K562 (cell line): Measurements from ENCODE around the gene THG1L. TPM values are rescaled to one million over a fixed set of nuclear protein-coding genes. Genes with fewer than 3 reads are reported as not detected.
A peak's percentile ranks its signal among the peaks of the same experiment; 100 is the strongest.
"Not testable (repeated sequence)": the region's sequence is repeated elsewhere in the genome, so short reads cannot be mapped to it uniquely, and the experiment has no call there.

Experiments used
- ATAC-seq: fragments of 200-7000 bp; cut with Tn5 transposase; 3 replicates; pipeline ENCODE4 v1.9.1; 2020; ENCODE audit warnings: moderate library complexity
- BruUV-seq: library from RNA; stranded (reverse); fragments of 400-500 nt; replicated peaks from 2 replicates; lab custom pipeline; 2021; lab: Mats Ljungman, UMichigan
- CTCF ChIA-PET: fragments of 300-600 bp; formaldehyde crosslinking; extraction: SDS; loops from one replicate; lab custom pipeline; 2021; ENCODE audit warnings: low intra/inter-chr PET ratio; lab: Yijun Ruan, JAX
- POLR2A ChIA-PET: fragments of 300-600, 350-650 bp; sonication (Branson Sonifier 250); formaldehyde crosslinking; extraction: SDS; loops from one replicate; lab custom pipeline; 2021; ENCODE audit warnings: antibody characterized with exemption, inconsistent platforms; lab: Yijun Ruan, JAX
- DNase-seq, 4 experiments: peaks; one replicate each; pipeline versions ENCODE4 v3.0.0 to v3.0.0-alpha.2; 2011 to 2018; ENCODE audit warnings: low spot score in 3 of 4, mixed read lengths in 3 of 4; ENCODE audit errors: extremely low read depth in 1 of 4
- FAIRE-seq: peaks from 2 replicates; lab custom pipeline; 2011; peaks lifted over from hg19 to GRCh38; lab: Jason Lieb, UNC
- H2AFZ ChIP-seq: 2 replicates; pipeline ENCODE4 v1.6.0; 2011; ENCODE audit warnings: low read depth, low read length, control low read depth, inconsistent platforms
- H3K27ac ChIP-seq: fragments of 200-600 bp; 3 replicates; pipeline ENCODE4 v1.8.0; 2011; ENCODE audit warnings: low read depth, mild to moderate bottlenecking, control low read depth, inconsistent platforms, low read length, moderate library complexity, mixed read lengths; ENCODE audit errors: extremely low read depth
- H3K27me3 ChIP-seq, 2 experiments: fragments of 300-600 bp in 1 of 2; 2 replicates in 1 of 2; 3 replicates in 1 of 2; pipeline versions ENCODE4 v1.6.0 to v1.8.0; 2011; ENCODE audit warnings: inconsistent platforms in 2 of 2, low read length in 2 of 2, mild to moderate bottlenecking in 1 of 2, mixed read lengths in 1 of 2, moderate library complexity in 1 of 2; ENCODE audit not compliant: control insufficient read depth in 2 of 2, insufficient read depth in 2 of 2
- H3K36me3 ChIP-seq: fragments of 300-600 bp; 3 replicates; pipeline ENCODE4 v1.8.0; 2011; ENCODE audit warnings: mild to moderate bottlenecking, low read length, inconsistent platforms; ENCODE audit not compliant: control insufficient read depth, insufficient read depth
- H3K4me1 ChIP-seq, 2 experiments: fragments of 200-600 bp in 1 of 2; replicated peaks in 1 of 2; 2 replicates in 1 of 2; 3 replicates in 1 of 2; pipeline versions ENCODE4 v1.5.1 to v1.8.0; 2011; ENCODE audit warnings: inconsistent platforms in 2 of 2, low read length in 2 of 2, mild to moderate bottlenecking in 1 of 2, mixed read lengths in 1 of 2, moderate library complexity in 1 of 2; ENCODE audit not compliant: control insufficient read depth in 2 of 2, insufficient read depth in 2 of 2
- H3K4me2 ChIP-seq: 2 replicates; pipeline ENCODE4 v1.6.1; 2011; ENCODE audit warnings: low read length, control low read depth, inconsistent platforms, mixed read lengths; ENCODE audit not compliant: insufficient read depth
- H3K4me3 ChIP-seq: fragments of 200-600 bp; sonication (generic), shearing (Covaris generic); 2 replicates; pipeline ENCODE4 v1.5.1; 2016; ENCODE audit warnings: control low read depth, inconsistent platforms
- H3K79me2 ChIP-seq: fragments of 200-600 bp; 3 replicates; pipeline ENCODE4 v1.8.0; 2011; ENCODE audit warnings: low read length, inconsistent platforms; ENCODE audit not compliant: control insufficient read depth, insufficient read depth
- H3K9ac ChIP-seq, 2 experiments: 2 replicates each; pipeline versions ENCODE4 v1.6.0 to v1.6.1; 2011; ENCODE audit warnings: low read depth in 2 of 2, low read length in 2 of 2, control low read depth in 1 of 2, inconsistent platforms in 1 of 2, mild to moderate bottlenecking in 1 of 2, mixed read lengths in 1 of 2; ENCODE audit not compliant: insufficient read depth in 1 of 2
- H3K9me1 ChIP-seq: one replicate; pipeline ENCODE4 v1.6.0; 2011; ENCODE audit warnings: inconsistent platforms, mild to moderate bottlenecking, low read length, moderate library complexity; ENCODE audit not compliant: control insufficient read depth, insufficient read depth
- H3K9me3 ChIP-seq: replicated peaks from 2 replicates; pipeline ENCODE4 v1.5.1; 2011; ENCODE audit warnings: low read depth, low read length, inconsistent platforms; ENCODE audit not compliant: control insufficient read depth, insufficient read depth
- H4K20me1 ChIP-seq: replicated peaks from 2 replicates; pipeline ENCODE4 v1.6.1; 2011; ENCODE audit warnings: low read length, inconsistent platforms, mixed read lengths; ENCODE audit not compliant: control insufficient read depth, insufficient read depth
- AFF4 ChIP-seq: sonication (generic); formaldehyde crosslinking; IDR thresholded peaks from 2 replicates; pipeline ENCODE4 v1.8.0; 2023; ENCODE audit warnings: mild to moderate bottlenecking, missing genetic modification reagents
- ARID1B ChIP-seq: fragments of 450-650 bp; IDR thresholded peaks from 2 replicates; pipeline ENCODE4 v1.6.1; 2016; ENCODE audit warnings: antibody characterized with exemption, mild to moderate bottlenecking, inconsistent platforms
- ATF7 ChIP-seq: fragments of 450-650 bp; IDR thresholded peaks from 2 replicates; pipeline ENCODE4 v1.7.1; 2014; ENCODE audit warnings: mild to moderate bottlenecking, moderate library complexity
- CBFA2T3 ChIP-seq: fragments of 450-650 bp; IDR thresholded peaks from 2 replicates; pipeline ENCODE4 v1.6.1; 2017
- CC2D1A ChIP-seq: fragments of 450-650 bp; IDR thresholded peaks from 2 replicates; pipeline ENCODE4 v1.6.1; 2017; ENCODE audit warnings: mild to moderate bottlenecking
- CEBPB ChIP-seq: fragments of 450-650 bp; IDR thresholded peaks from 2 replicates; pipeline ENCODE4 v1.6.1; 2016; ENCODE audit warnings: missing genetic modification characterization, missing compliant biosample characterization
- DPF2 ChIP-seq: fragments of 450-650 bp; IDR thresholded peaks from 2 replicates; pipeline ENCODE4 v1.6.1; 2016
- EGR1 ChIP-seq: fragments of 450-650 bp; conservative IDR thresholded peaks from 2 replicates; pipeline ENCODE4 v1.6.1; 2017; ENCODE audit warnings: mild to moderate bottlenecking
- KDM1A ChIP-seq, 2 experiments: fragments of 450-650 bp; IDR thresholded peaks; 2 replicates each; pipeline ENCODE4 v1.6.1; 2016; ENCODE audit warnings: mild to moderate bottlenecking in 2 of 2
- KLF16 ChIP-seq: IDR thresholded peaks from 2 replicates; pipeline ENCODE4 v1.6.1; 2016; ENCODE audit warnings: antibody characterized with exemption
- LCOR ChIP-seq: sonication (generic); formaldehyde crosslinking; IDR thresholded peaks from 2 replicates; pipeline ENCODE4 v1.8.0; 2022; ENCODE audit warnings: mild to moderate bottlenecking, missing genetic modification reagents
- NCOR1 ChIP-seq: fragments of 450-650 bp; IDR thresholded peaks from 2 replicates; pipeline ENCODE4 v1.6.1; 2016; ENCODE audit warnings: mild to moderate bottlenecking, moderate library complexity
- NFIC ChIP-seq: fragments of 450-650 bp; IDR thresholded peaks from 2 replicates; pipeline ENCODE4 v1.6.1; 2017; ENCODE audit warnings: mild to moderate bottlenecking, inconsistent platforms
- POLR2AphosphoS5 ChIP-seq: IDR thresholded peaks from 2 replicates; pipeline ENCODE4 v1.6.1; 2011; ENCODE audit warnings: mild to moderate bottlenecking, low read depth, low read length, moderate library complexity; ENCODE audit not compliant: control insufficient read depth, insufficient read depth
- POLR3A ChIP-seq: IDR thresholded peaks from 2 replicates; pipeline ENCODE4 v1.6.1; 2011; ENCODE audit warnings: borderline replicate concordance, mild to moderate bottlenecking, moderate library complexity; ENCODE audit not compliant: insufficient read length, insufficient read depth; ENCODE audit errors: extremely low read depth
- SMARCA4 ChIP-seq: fragments of 450-650 bp; IDR thresholded peaks from 2 replicates; pipeline ENCODE4 v1.6.1; 2016
- SMARCE1 ChIP-seq: fragments of 450-650 bp; IDR thresholded peaks from 2 replicates; pipeline ENCODE4 v1.7.1; 2016; ENCODE audit warnings: mild to moderate bottlenecking
- TAF9B ChIP-seq: fragments of 450-650 bp; IDR thresholded peaks from 2 replicates; pipeline ENCODE4 v1.6.1; 2018; ENCODE audit warnings: mild to moderate bottlenecking; ENCODE audit not compliant: partially characterized antibody
- TAL1 ChIP-seq: fragments of 450-650 bp; IDR thresholded peaks from 2 replicates; pipeline ENCODE4 v1.6.1; 2016; ENCODE audit warnings: mild to moderate bottlenecking
- TCF3 ChIP-seq: sonication (generic); formaldehyde crosslinking; IDR thresholded peaks from 2 replicates; pipeline ENCODE4 v1.4.0; 2020; ENCODE audit warnings: mild to moderate bottlenecking, missing genetic modification reagents
- TFAP4 ChIP-seq: sonication (generic); formaldehyde crosslinking; IDR thresholded peaks from 2 replicates; pipeline ENCODE4 v1.8.0; 2022; ENCODE audit warnings: missing genetic modification reagents, mild to moderate bottlenecking, moderate library complexity, borderline replicate concordance
- TRIM24 ChIP-seq, 2 experiments: fragments of 450-650 bp; IDR thresholded peaks; 2 replicates each; pipeline ENCODE4 v1.6.1; 2016
- ZEB2 ChIP-seq: fragments of 450-650 bp; IDR thresholded peaks from 2 replicates; pipeline ENCODE4 v1.6.1; 2016
- WGBS: fragments of 100-300 bp; shearing (Covaris generic); methylation state at CpG from one replicate; pipeline ENCODE4 v1.1.6; 2016; ENCODE audit warnings: low coverage, mixed read lengths; ENCODE audit not compliant: insufficient coverage; ENCODE audit errors: missing lambda C conversion rate; 5-methylcytosine and 5-hydroxymethylcytosine counted together
- in situ Hi-C: fragments of 300-500 bp; cut with MboI; formaldehyde crosslinking; loops from 4 replicates; pipeline ENCODE4 v1.15.0; 2018; ENCODE audit warnings: inconsistent platforms, mixed read lengths
- intact Hi-C: fragments of 100-400 bp; cut with micrococcal nuclease; formaldehyde crosslinking; loops from 2 replicates; pipeline ENCODE4 v1.14.2; 2022
- polyA plus RNA-seq, 8 experiments: library from polyadenylated mRNA; depleted of rRNA in 4 of 8; stranded (reverse) in 5 of 8; unstranded in 3 of 8; fragments of >200 nt; fragmentation: Nextera tagmentation in 2 of 8; fragmentation: Illumina TruSeq in 1 of 8; extraction: Ambion mirVana in 2 of 8; extraction: Trizol in 1 of 8; gene quantifications; 2 replicates each; pipeline versions ENCODE4 v1.2.1 to v1.2.3, GENCODE V29; 2011 to 2014; ENCODE audit warnings: inconsistent platforms in 1 of 8, missing spikeins in 1 of 8
- total RNA-seq, 7 experiments: library from RNA; depleted of rRNA in 6 of 7; stranded (reverse); fragments of >200 nt in 6 of 7; fragmentation: Illumina TruSeq in 2 of 7; extraction: Trizol in 2 of 7; gene quantifications; 2 replicates each; pipeline versions ENCODE4 v1.2.1 to v1.2.3, GENCODE V29; 2011 to 2021; ENCODE audit warnings: low replicate concordance in 1 of 7

The THG1L gene
- total and polyA plus RNA-seq, 9 of the 15 experiments (the other 6 are each of a cell fraction or from before 2014, with no cell fraction given): 21.8 to 40.7 (median 28.0) TPM

- in situ Hi-C loops, H4K20me1 ChIP-seq, H3K9me3 ChIP-seq, H3K9me1 ChIP-seq, H3K4me3 ChIP-seq, H3K9ac ChIP-seq, ATAC-seq, BruUV-seq, H3K4me2 ChIP-seq, H3K27me3 ChIP-seq, H3K4me1 ChIP-seq, H3K36me3 ChIP-seq, H3K27ac ChIP-seq, H2AFZ ChIP-seq, intact Hi-C loops, H3K79me2 ChIP-seq: not testable (repeated sequence)
- FAIRE-seq (peak; percentile 23), DNase-seq (peak in 1 of 4 experiments; percentile 80)
- 14% methylated on average over 1 of the region's 1 CpG for WGBS
- ChIA-PET CTCF (interaction anchor here (0.6 kb wide), 1 partner anchor 171 kb away, joined by 3 read pairs; no protein-coding TSS in a partner anchor), POLR2A (interaction anchor here (0.6 kb wide), 2 partner anchors 10 to 338 kb away, joined by 3 read pairs; no protein-coding TSS in a partner anchor)
- TF ChIP-seq DPF2 (peak; percentile 56), CEBPB (0 out of 2 replicates have a peak, but pooled peaks have one; percentile 20), EGR1 (peak; percentile 56), POLR3A (peak; percentile 36), TFAP4 (peak; percentile 35; the same call in 1 of the 2 replicates), ZEB2 (peak; percentile 52; the same call in 1 of the 2 replicates), TAF9B (peak; percentile 25), ARID1B (peak; percentile 76), TRIM24 (IDR thresholded peaks at IDR 0.05) (peak in 1 of 2 experiments; percentile 27; a peak in 1 of 4 replicates), LCOR (CRISPR knock-in tag) (peak; percentile 59; the same call in 1 of the 2 replicates), ATF7 (0 out of 2 replicates have a peak, but pooled peaks have one; percentile 12), CC2D1A (peak; percentile 35; the same call in 1 of the 2 replicates), POLR2AphosphoS5 (peak; percentile 33; the same call in 1 of the 2 replicates), SMARCA4 (peak; percentile 55; the same call in 1 of the 2 replicates), CBFA2T3 (peak; percentile 93), KDM1A (IDR thresholded peaks at IDR 0.05) (peak; percentile 83), SMARCE1 (0 out of 2 replicates have a peak, but pooled peaks have one; percentile 26), TAL1 (peak; percentile 68; the same call in 1 of the 2 replicates), NFIC (peak; percentile 56; the same call in 1 of the 2 replicates), KLF16 (peak; percentile 35; the same call in 1 of the 2 replicates), AFF4 (0 out of 2 replicates have a peak, but pooled peaks have one; percentile 46), NCOR1 (peak; percentile 80), TCF3 (CRISPR knock-in tag) (peak; percentile 87)
Measured at GRCh38 chr5:157727858-157728257, 3.4 kb upstream of the THG1L start.
